Measurements from ENCODE around the gene FCHSD1. TPM values are rescaled to one million over a fixed set of nuclear protein-coding genes. Genes with fewer than 3 reads are reported as not detected.

The FCHSD1 gene
- total RNA-seq, 1 donor from 2014 or later = 8.7 TPM

GRCh38 chr5:141695627-141696215 is 44.5 kb upstream of the FCHSD1 start:
- no peak overlapping the region for H3K4me2 ChIP-seq
- no peak overlapping the region for H3K27ac ChIP-seq
- H3K79me2 ChIP-seq (ENCODE audit: low read depth) = no peaks in the 10 kb centered on the region
- Mint-ChIP-seq H3K4me3 (no peak overlapping the region), H3K27me3 (ENCODE audit: insufficient read depth, low read depth) (peaks cover 14% of the 10 kb centered on the region), H3K36me3 (no peaks in the 10 kb centered on the region), H3K9me3 (no peaks in the 10 kb centered on the region), H3K4me1 (peaks cover 20% of the 10 kb centered on the region), H3K27ac (no peak overlapping the region)
- DNase-seq (ENCODE audit: low spot score) = no peak
- H2AFZ ChIP-seq (replicated peaks) = no peak overlapping the region
- H4K20me1 ChIP-seq (ENCODE audit: low read depth) = no peaks in the 10 kb centered on the region
- no peak overlapping the region for H3K9ac ChIP-seq
- peaks cover 26% of the 10 kb centered on the region for H3K27me3 ChIP-seq
- H3F3A ChIP-seq (ENCODE audit: low read depth) = peaks cover 12% of the 10 kb centered on the region
- no peaks in the 10 kb centered on the region for H3K9me3 ChIP-seq (ENCODE audit: low read depth)
- TF ChIP-seq CTCF (IDR thresholded peaks at IDR 0.05) (no peak), EZH2phosphoT487 (IDR thresholded peaks at IDR 0.05) (no peak), EZH2 (IDR thresholded peaks at IDR 0.05) (no peak)
- peaks cover 16% of the 10 kb centered on the region for H3K4me1 ChIP-seq
- H3K4me3 ChIP-seq = no peak overlapping the region
- H3K36me3 ChIP-seq = no peaks in the 10 kb centered on the region

GRCh38 chr5:141694479-141694878 is 43.3 kb upstream of the FCHSD1 start:
- H2AFZ ChIP-seq (replicated peaks) = no peak overlapping the region
- Mint-ChIP-seq H3K36me3 (no peaks in the 10 kb centered on the region), H3K4me1 (peaks cover 20% of the 10 kb centered on the region), H3K9me3 (no peaks in the 10 kb centered on the region), H3K4me3 (no peak overlapping the region), H3K27ac (no peak overlapping the region), H3K27me3 (ENCODE audit: insufficient read depth, low read depth) (peaks cover 16% of the 10 kb centered on the region)
- no peaks in the 10 kb centered on the region for H4K20me1 ChIP-seq (ENCODE audit: low read depth)
- H3K9me3 ChIP-seq (ENCODE audit: low read depth) = no peaks in the 10 kb centered on the region
- H3F3A ChIP-seq (ENCODE audit: low read depth) = peaks cover 12% of the 10 kb centered on the region
- no peak overlapping the region for H3K4me2 ChIP-seq
- H3K4me1 ChIP-seq = peaks cover 16% of the 10 kb centered on the region
- H3K27ac ChIP-seq = no peak overlapping the region
- H3K4me3 ChIP-seq = no peak overlapping the region
- H3K79me2 ChIP-seq (ENCODE audit: low read depth) = no peaks in the 10 kb centered on the region
- no peak for DNase-seq (ENCODE audit: low spot score)
- H3K9ac ChIP-seq = no peak overlapping the region
- TF ChIP-seq CTCF (IDR thresholded peaks at IDR 0.05) = no peak
- no peak for TF ChIP-seq EZH2phosphoT487 (IDR thresholded peaks at IDR 0.05)
- no peak for TF ChIP-seq EZH2 (IDR thresholded peaks at IDR 0.05)
- H3K36me3 ChIP-seq = no peaks in the 10 kb centered on the region
- peaks cover 22% of the 10 kb centered on the region for H3K27me3 ChIP-seq

GRCh38 chr5:141692919-141693725 is 41.9 kb upstream of the FCHSD1 start:
- no peaks in the 10 kb centered on the region for H3K9me3 Mint-ChIP-seq
- no peak overlapping the region for H3K4me3 ChIP-seq
- peaks cover 17% of the 10 kb centered on the region for H3K27me3 Mint-ChIP-seq (ENCODE audit: insufficient read depth, low read depth)

More at GRCh38 chr5:141692919-141693725, 41.9 kb upstream of the FCHSD1 start:
- H3K4me1 Mint-ChIP-seq = peaks cover 20% of the 10 kb centered on the region
- peak overlapping the region; percentile 83 for H3K4me3 Mint-ChIP-seq
- Histone ChIP-seq H3K27ac (no peak overlapping the region), H3K4me1 (peaks cover 16% of the 10 kb centered on the region), H3K27me3 (peaks cover 22% of the 10 kb centered on the region), H3K9ac (no peak overlapping the region), H3K9me3 (ENCODE audit: low read depth) (no peaks in the 10 kb centered on the region), H3F3A (ENCODE audit: low read depth) (peaks cover 12% of the 10 kb centered on the region), H3K36me3 (no peaks in the 10 kb centered on the region), H2AFZ (replicated peaks) (no peak overlapping the region), H3K79me2 (ENCODE audit: low read depth) (no peaks in the 10 kb centered on the region), H4K20me1 (ENCODE audit: low read depth) (no peaks in the 10 kb centered on the region), H3K4me2 (peak overlapping the region; percentile 83)
- peak; percentile 29 for DNase-seq (ENCODE audit: low spot score)
- no peak for TF ChIP-seq EZH2phosphoT487 (IDR thresholded peaks at IDR 0.05)
- TF ChIP-seq CTCF (IDR thresholded peaks at IDR 0.05) = no peak
- TF ChIP-seq EZH2 (IDR thresholded peaks at IDR 0.05) = no peak
- H3K36me3 Mint-ChIP-seq = no peaks in the 10 kb centered on the region
- peak overlapping the region; percentile 67 for H3K27ac Mint-ChIP-seq
